Epithelial cell of esophagus (primary cell): ENCODE measurements around the gene MYOZ2.

ENCODE experiments used
- DNase-seq: peaks from one replicate; pipeline ENCODE4 v3.0.0; 2010; ENCODE audit warnings: low read depth
- H3K4me3 ChIP-seq: 2 replicates; pipeline ENCODE4 v1.5.1; 2011; ENCODE audit warnings: mild to moderate bottlenecking, low read length, control low read depth
- CTCF ChIP-seq: IDR thresholded peaks from 2 replicates; pipeline ENCODE4 v1.5.1; 2011; ENCODE audit warnings: low read depth, mild to moderate bottlenecking, low read length, control low read depth, inconsistent platforms; ENCODE audit not compliant: insufficient read depth; ENCODE audit errors: missing control alignments

MYOZ2 gene

GRCh38 chr4:119218093-119218492, 82.5 kb downstream of the MYOZ2 start:
- no peak overlapping the region for H3K4me3 ChIP-seq
- no peak for TF ChIP-seq CTCF
- DNase-seq = no peak

DNA sequence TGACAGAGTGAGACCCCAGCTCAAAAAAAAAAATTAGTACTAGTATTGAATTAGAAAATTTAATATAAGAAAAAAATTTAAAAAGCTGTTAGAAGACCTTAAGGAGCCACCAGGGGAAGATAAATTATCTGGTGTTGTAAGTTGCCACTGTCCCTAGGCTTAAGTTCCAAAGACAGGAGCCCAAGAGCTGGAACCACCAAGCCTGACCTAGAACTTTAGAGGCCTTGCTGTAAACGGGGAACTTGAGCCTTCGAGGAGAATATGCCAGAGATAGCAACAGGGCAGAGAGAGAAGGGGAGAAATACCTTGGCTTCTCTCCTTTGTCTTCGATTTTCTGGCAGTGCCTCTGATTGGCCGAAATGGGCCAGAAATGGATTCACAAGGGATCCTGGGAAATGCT, 85.8 kb downstream of the MYOZ2 start:
- peak; percentile 3 for TF ChIP-seq CTCF
- DNase-seq = no peak
- no peak overlapping the region for H3K4me3 ChIP-seq

GRCh38 chr4:119227690-119228089, 92.1 kb downstream of the MYOZ2 start:
- H3K4me3 ChIP-seq = no peak overlapping the region
- TF ChIP-seq CTCF = no peak
- DNase-seq = no peak

- TF ChIP-seq CTCF = no peak
- DNase-seq = no peak
- no peak overlapping the region for H3K4me3 ChIP-seq
Observed at GRCh38 chr4:119228406-119228805, 92.8 kb downstream of the MYOZ2 start.

GRCh38 chr4:119229908-119230687, 94.5 kb downstream of the MYOZ2 start:
- no peak for DNase-seq
- TF ChIP-seq CTCF = no peak
- H3K4me3 ChIP-seq = no peak overlapping the region

- no peak for DNase-seq
- no peak for TF ChIP-seq CTCF
- H3K4me3 ChIP-seq = no peak overlapping the region
Observed at GRCh38 chr4:119231491-119231890, 95.9 kb downstream of the MYOZ2 start.

GRCh38 chr4:119232286-119232685, 96.7 kb downstream of the MYOZ2 start:
- H3K4me3 ChIP-seq = no peak overlapping the region
- DNase-seq = no peak
- no peak for TF ChIP-seq CTCF
